A549 (cell line): ENCODE results near the gene SNORC. TPM values are rescaled to one million over a fixed set of nuclear protein-coding genes. Genes with fewer than 3 reads are reported as not detected.

Experiments
- ATAC-seq, 2 experiments: fragments of 200-7000 bp in 1 of 2; fragments of >200 bp in 1 of 2; cut with Nextera tagmentation in 1 of 2; cut with Tn5 transposase in 1 of 2; 3 replicates each; pipeline versions ENCODE4 v1.8.0 to v1.9.1; 2018 to 2020; ENCODE audit warnings: mild to moderate bottlenecking in 1 of 2, moderate library complexity in 1 of 2
- CTCF ChIA-PET: fragments of 300-600 bp; sonication (Branson Sonifier 250); formaldehyde crosslinking; extraction: SDS; loops from one replicate; lab custom pipeline; 2021; ENCODE audit warnings: antibody characterized with exemption, inconsistent platforms; lab: Yijun Ruan, JAX
- POLR2A ChIA-PET: fragments of 350-600 bp; formaldehyde crosslinking; extraction: SDS; loops from one replicate; lab custom pipeline; 2021; ENCODE audit warnings: antibody characterized with exemption, inconsistent platforms; lab: Yijun Ruan, JAX
- DNase-seq, 2 experiments: peaks; one replicate each; pipeline versions ENCODE4 v3.0.0 to v3.0.0-alpha.2; 2011 to 2016; ENCODE audit warnings: low read depth in 1 of 2, low spot score in 1 of 2
- FAIRE-seq: peaks from 2 replicates; lab custom pipeline; 2011; peaks lifted over from hg19 to GRCh38; lab: Jason Lieb, UNC
- H3K27ac ChIP-seq, 2 experiments: fragments of >200 bp; sonication (Bioruptor Twin); formaldehyde crosslinking; 3 replicates each; pipeline ENCODE4 v1.5.1; 2016 to 2017
- H3K4me1 ChIP-seq: fragments of >200 bp; sonication (Bioruptor Twin); formaldehyde crosslinking; 3 replicates; pipeline ENCODE4 v1.6.1; 2016
- H3K4me2 ChIP-seq: fragments of >200 bp; sonication (Bioruptor Twin); formaldehyde crosslinking; 3 replicates; pipeline ENCODE4 v1.6.1; 2016
- H3K4me3 ChIP-seq: fragments of >200 bp; sonication (Bioruptor Twin); formaldehyde crosslinking; 3 replicates; pipeline ENCODE4 v1.5.1; 2016
- H3K9me3 ChIP-seq: fragments of >200 bp; sonication (Bioruptor Twin); formaldehyde crosslinking; 3 replicates; pipeline ENCODE4 v1.6.1; 2016
- ATOH8 ChIP-seq: fragments of 250-450 bp; sonication (Bioruptor Pico); IDR thresholded peaks from 2 replicates; pipeline ENCODE4 v1.5.0; 2020; ENCODE audit warnings: low read depth, mild to moderate bottlenecking, moderate library complexity
- CHD2 ChIP-seq: fragments of 150-350 bp; IDR thresholded peaks from 2 replicates; pipeline ENCODE4 v1.6.1; 2014; ENCODE audit warnings: low read length; ENCODE audit not compliant: partially characterized antibody
- CHD4 ChIP-seq: fragments of 200-600 bp; sonication (generic); IDR thresholded peaks from 2 replicates; pipeline ENCODE4 v1.6.1; 2016; ENCODE audit warnings: antibody characterized with exemption, mild to moderate bottlenecking, borderline replicate concordance
- ELK1 ChIP-seq: fragments of 150-350 bp; IDR thresholded peaks from 2 replicates; pipeline ENCODE4 v1.6.1; 2014; ENCODE audit warnings: low read depth, mild to moderate bottlenecking, low read length
- EP300 ChIP-seq, 2 experiments: fragments of >200 bp; sonication (Bioruptor Twin); formaldehyde crosslinking; IDR thresholded peaks; 2 replicates in 1 of 2; 3 replicates in 1 of 2; pipeline ENCODE4 v1.6.1; 2016 to 2017
- FOSB ChIP-seq: fragments of 250-450 bp; sonication (Bioruptor Pico); IDR thresholded peaks from 2 replicates; pipeline ENCODE4 v1.5.0; 2020; ENCODE audit warnings: mild to moderate bottlenecking, moderate library complexity
- FOSL2 ChIP-seq, 2 experiments: fragments of 450-650 bp in 1 of 2; fragments of >200 bp in 1 of 2; sonication (Bioruptor Twin) in 1 of 2; formaldehyde crosslinking; IDR thresholded peaks; 2 replicates each; pipeline versions ENCODE4 v1.5.0 to v1.6.1; 2016 to 2020; ENCODE audit warnings: mild to moderate bottlenecking in 1 of 2, moderate library complexity in 1 of 2
- FOXS1 ChIP-seq: fragments of 250-450 bp; sonication (Bioruptor Pico); IDR thresholded peaks from 2 replicates; pipeline ENCODE4 v1.5.0; 2020; ENCODE audit warnings: mild to moderate bottlenecking, moderate library complexity
- HOXB5 ChIP-seq: fragments of 250-450 bp; sonication (Bioruptor Pico); IDR thresholded peaks from 2 replicates; pipeline ENCODE4 v1.5.0; 2020; ENCODE audit warnings: mild to moderate bottlenecking, moderate library complexity
- JUN ChIP-seq, 2 experiments: fragments of >200 bp; sonication (Bioruptor Twin); formaldehyde crosslinking; IDR thresholded peaks; 2 replicates in 1 of 2; 3 replicates in 1 of 2; pipeline ENCODE4 v1.6.1; 2016 to 2017
- JUNB ChIP-seq: fragments of >200 bp; sonication (Bioruptor Twin); formaldehyde crosslinking; IDR thresholded peaks from 2 replicates; pipeline ENCODE4 v1.6.1; 2016
- MAFK ChIP-seq: fragments of 450-650 bp; IDR thresholded peaks from 2 replicates; pipeline ENCODE4 v1.6.1; 2014; ENCODE audit not compliant: partially characterized antibody
- MAZ ChIP-seq: fragments of 150-350 bp; IDR thresholded peaks from 2 replicates; pipeline ENCODE4 v1.6.1; 2014; ENCODE audit warnings: antibody characterized with exemption, low read depth, low read length, borderline replicate concordance
- NFE2L2 ChIP-seq: fragments of 150-350 bp; conservative IDR thresholded peaks from 2 replicates; pipeline ENCODE4 v1.6.1; 2014; ENCODE audit warnings: low read length
- PHF8 ChIP-seq: fragments of 200-600 bp; sonication (generic); IDR thresholded peaks from 2 replicates; pipeline ENCODE4 v1.6.1; 2016; ENCODE audit warnings: low read depth, mild to moderate bottlenecking, antibody characterized with exemption, moderate library complexity, borderline replicate concordance
- POLR2AphosphoS2 ChIP-seq: conservative IDR thresholded peaks from 2 replicates; pipeline ENCODE4 v1.6.1; 2012; ENCODE audit warnings: low read length, improper control_type of control experiment, inconsistent platforms
- RARB ChIP-seq: fragments of 250-450 bp; sonication (Bioruptor Pico); IDR thresholded peaks from 2 replicates; pipeline ENCODE4 v1.8.0; 2021; ENCODE audit warnings: mild to moderate bottlenecking, moderate library complexity
- RCOR1 ChIP-seq: fragments of 150-350 bp; IDR thresholded peaks from 2 replicates; pipeline ENCODE4 v1.6.1; 2014; ENCODE audit warnings: antibody characterized with exemption, low read length, low read depth
- RFX5 ChIP-seq: fragments of 450-650 bp; IDR thresholded peaks from 2 replicates; pipeline ENCODE4 v1.7.1; 2014; ENCODE audit warnings: antibody characterized with exemption, mild to moderate bottlenecking, moderate library complexity
- RNF2 ChIP-seq: fragments of 200-600 bp; sonication (generic); IDR thresholded peaks from 2 replicates; pipeline ENCODE4 v1.6.1; 2016; ENCODE audit warnings: low read depth, mild to moderate bottlenecking, antibody characterized with exemption, moderate library complexity, borderline replicate concordance
- TP53 ChIP-seq: fragments of 250-450 bp; sonication (Bioruptor Pico); IDR thresholded peaks from 2 replicates; pipeline ENCODE4 v1.5.0; 2021; ENCODE audit warnings: mild to moderate bottlenecking, moderate library complexity
- USF2 ChIP-seq: fragments of 450-650 bp; IDR thresholded peaks from 2 replicates; pipeline ENCODE4 v1.6.1; 2014; ENCODE audit warnings: antibody characterized with exemption
- ZFP36 ChIP-seq: fragments of 450-650 bp; IDR thresholded peaks from 2 replicates; pipeline ENCODE4 v1.6.1; 2014; ENCODE audit warnings: borderline replicate concordance; ENCODE audit not compliant: partially characterized antibody
- ZNF302 ChIP-seq: fragments of 250-450 bp; sonication (Bioruptor Pico); IDR thresholded peaks from 2 replicates; pipeline ENCODE4 v1.9.0; 2021; ENCODE audit warnings: inconsistent platforms, mild to moderate bottlenecking, moderate library complexity
- ZSCAN20 ChIP-seq: fragments of 250-450 bp; sonication (Bioruptor Pico); IDR thresholded peaks from 2 replicates; pipeline ENCODE4 v1.8.0; 2022; ENCODE audit warnings: mild to moderate bottlenecking, moderate library complexity
- whole genome bisulfite sequencing: methylation state at CpG from one replicate; pipeline ENCODE4 v1.1.6; 2017; ENCODE audit errors: missing lambda C conversion rate; 5-methylcytosine and 5-hydroxymethylcytosine counted together
- polyA plus RNA-seq, 4 experiments: library from polyadenylated mRNA; depleted of rRNA in 3 of 4; stranded (reverse); fragments of >200 nt; fragmentation: RNase III in 1 of 4; extraction: RNeasy Plus Mini Kit Qiagen cat#74134 plus additional on column Dnase treatment in 1 of 4; gene quantifications; 2 replicates in 3 of 4; 3 replicates in 1 of 4; pipeline ENCODE4 v1.2.3, GENCODE V29; 2011 to 2017
- TF ChIP-seq, protein P1 (sequence below): fragments of 250-450 bp; sonication (Bioruptor Pico); IDR thresholded peaks from 2 replicates; pipeline ENCODE4 v1.5.0; 2021; ENCODE audit warnings: mild to moderate bottlenecking, moderate library complexity, borderline replicate concordance
- TF ChIP-seq, protein P2 (sequence below): fragments of >200 bp; sonication (Bioruptor Twin); formaldehyde crosslinking; IDR thresholded peaks from 2 replicates; pipeline ENCODE4 v1.6.1; 2016
- TF ChIP-seq, protein P3 (sequence below): IDR thresholded peaks from 2 replicates; pipeline ENCODE4 v1.6.1; 2012; ENCODE audit warnings: low read depth, borderline replicate concordance
- TF ChIP-seq, protein P4 (sequence below): IDR thresholded peaks from 2 replicates; pipeline ENCODE4 v1.6.1; 2012
- TF ChIP-seq, protein P5 (sequence below): IDR thresholded peaks from 2 replicates; pipeline ENCODE4 v1.6.1; 2012

SNORC gene
- polyA plus RNA-seq, 2 of the 4 experiments (the other 2 are of a cell fraction) = 8.4 to 9.1 TPM

- FAIRE-seq (no peak), ATAC-seq (no peak), DNase-seq (no peak)
- Histone ChIP-seq H3K27ac (no peak overlapping the region), H3K4me1 (no peaks in the 10 kb centered on the region), H3K4me2 (no peak overlapping the region), H3K9me3 (peaks cover 27% of the 10 kb centered on the region), H3K4me3 (no peak overlapping the region)
- ChIA-PET CTCF (interaction anchor here (1.0 kb wide), 1 partner anchor 140 kb away, joined by 5 read pairs; no protein-coding TSS in a partner anchor), POLR2A (no interaction called here)
- TF ChIP-seq, protein P1, sequence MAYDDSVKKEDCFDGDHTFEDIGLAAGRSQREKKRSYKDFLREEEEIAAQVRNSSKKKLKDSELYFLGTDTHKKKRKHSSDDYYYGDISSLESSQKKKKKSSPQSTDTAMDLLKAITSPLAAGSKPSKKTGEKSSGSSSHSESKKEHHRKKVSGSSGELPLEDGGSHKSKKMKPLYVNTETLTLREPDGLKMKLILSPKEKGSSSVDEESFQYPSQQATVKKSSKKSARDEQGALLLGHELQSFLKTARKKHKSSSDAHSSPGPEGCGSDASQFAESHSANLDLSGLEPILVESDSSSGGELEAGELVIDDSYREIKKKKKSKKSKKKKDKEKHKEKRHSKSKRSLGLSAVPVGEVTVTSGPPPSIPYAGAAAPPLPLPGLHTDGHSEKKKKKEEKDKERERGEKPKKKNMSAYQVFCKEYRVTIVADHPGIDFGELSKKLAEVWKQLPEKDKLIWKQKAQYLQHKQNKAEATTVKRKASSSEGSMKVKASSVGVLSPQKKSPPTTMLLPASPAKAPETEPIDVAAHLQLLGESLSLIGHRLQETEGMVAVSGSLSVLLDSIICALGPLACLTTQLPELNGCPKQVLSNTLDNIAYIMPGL = no peak
- TF ChIP-seq RARB (CRISPR knock-in tag) (no peak), RFX5 (no peak), RNF2 (no peak), POLR2AphosphoS2 (no peak), CHD4 (no peak), FOSL2 (IDR thresholded peaks at IDR 0.05) (no peak), FOSL2 (CRISPR knock-in tag; IDR thresholded peaks at IDR 0.05) (no peak), ZSCAN20 (CRISPR knock-in tag) (no peak), JUNB (no peak), CHD2 (no peak), MAZ (no peak), FOSB (no peak), FOXS1 (CRISPR knock-in tag) (no peak), HOXB5 (CRISPR knock-in tag) (no peak), ZFP36 (no peak), MAFK (no peak)
- TF ChIP-seq, protein P2, sequence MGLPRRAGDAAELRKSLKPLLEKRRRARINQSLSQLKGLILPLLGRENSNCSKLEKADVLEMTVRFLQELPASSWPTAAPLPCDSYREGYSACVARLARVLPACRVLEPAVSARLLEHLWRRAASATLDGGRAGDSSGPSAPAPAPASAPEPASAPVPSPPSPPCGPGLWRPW = no peak
- TF ChIP-seq, protein P3, sequence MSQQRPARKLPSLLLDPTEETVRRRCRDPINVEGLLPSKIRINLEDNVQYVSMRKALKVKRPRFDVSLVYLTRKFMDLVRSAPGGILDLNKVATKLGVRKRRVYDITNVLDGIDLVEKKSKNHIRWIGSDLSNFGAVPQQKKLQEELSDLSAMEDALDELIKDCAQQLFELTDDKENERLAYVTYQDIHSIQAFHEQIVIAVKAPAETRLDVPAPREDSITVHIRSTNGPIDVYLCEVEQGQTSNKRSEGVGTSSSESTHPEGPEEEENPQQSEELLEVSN = no peak
- 70% methylated on average over 2 of the region's 2 CpGs for WGBS
Measured at GRCh38 chr2:232913903-232914302, 43.8 kb downstream of the SNORC start.

- DNase-seq (no peak), ATAC-seq (no peak), FAIRE-seq (no peak)
- WGBS = 98% methylated on average over 6 of the region's 6 CpGs
- no peaks in the 10 kb centered on the region for H3K4me1 ChIP-seq
- H3K4me2 ChIP-seq = no peak overlapping the region
- H3K9me3 ChIP-seq = no peaks in the 10 kb centered on the region
- no peak overlapping the region for H3K27ac ChIP-seq
- no peak overlapping the region for H3K4me3 ChIP-seq
- ChIA-PET POLR2A (no interaction called here), CTCF (interaction anchor here (1.3 kb wide), 1 partner anchor 8 kb away, joined by 3 read pairs; no protein-coding TSS in a partner anchor)
- TF ChIP-seq EP300 (IDR thresholded peaks at IDR 0.05) (no peak), ELK1 (no peak), RCOR1 (no peak), NFE2L2 (no peak)
Measured at GRCh38 chr2:232919141-232919540, 49.1 kb downstream of the SNORC start.

GRCh38 chr2:232920055-232920454 is 50.0 kb downstream of the SNORC start:
- no peak overlapping the region for H3K4me3 ChIP-seq
- TF ChIP-seq, protein P4, sequence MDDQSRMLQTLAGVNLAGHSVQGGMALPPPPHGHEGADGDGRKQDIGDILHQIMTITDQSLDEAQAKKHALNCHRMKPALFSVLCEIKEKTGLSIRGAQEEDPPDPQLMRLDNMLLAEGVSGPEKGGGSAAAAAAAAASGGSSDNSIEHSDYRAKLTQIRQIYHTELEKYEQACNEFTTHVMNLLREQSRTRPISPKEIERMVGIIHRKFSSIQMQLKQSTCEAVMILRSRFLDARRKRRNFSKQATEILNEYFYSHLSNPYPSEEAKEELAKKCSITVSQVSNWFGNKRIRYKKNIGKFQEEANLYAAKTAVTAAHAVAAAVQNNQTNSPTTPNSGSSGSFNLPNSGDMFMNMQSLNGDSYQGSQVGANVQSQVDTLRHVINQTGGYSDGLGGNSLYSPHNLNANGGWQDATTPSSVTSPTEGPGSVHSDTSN = no peak
- TF ChIP-seq CHD2 = no peak
- no peak for TF ChIP-seq TP53 (CRISPR knock-in tag)
- TF ChIP-seq, protein P5, sequence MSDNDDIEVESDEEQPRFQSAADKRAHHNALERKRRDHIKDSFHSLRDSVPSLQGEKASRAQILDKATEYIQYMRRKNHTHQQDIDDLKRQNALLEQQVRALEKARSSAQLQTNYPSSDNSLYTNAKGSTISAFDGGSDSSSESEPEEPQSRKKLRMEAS = no peak
- no peak for TF ChIP-seq ATOH8
- TF ChIP-seq ZNF302 (CRISPR knock-in tag) = no peak
- TF ChIP-seq USF2 = no peak
- TF ChIP-seq JUN (IDR thresholded peaks at IDR 0.05) = no peak
- TF ChIP-seq RARB (CRISPR knock-in tag) = no peak
- no peak for TF ChIP-seq MAFK
- TF ChIP-seq PHF8 = no peak
- no peak overlapping the region for H3K27ac ChIP-seq
- ChIA-PET CTCF (no interaction called here), POLR2A (no interaction called here)
- no peaks in the 10 kb centered on the region for H3K4me1 ChIP-seq
- 88% methylated on average over 6 of the region's 11 CpGs for WGBS
- DNase-seq (no peak), FAIRE-seq (no peak), ATAC-seq (no peak)
- no peaks in the 10 kb centered on the region for H3K9me3 ChIP-seq
- H3K4me2 ChIP-seq = no peak overlapping the region
